Keratinocyte (primary cell): Measurements from ENCODE around the gene DDRGK1.

ENCODE experiments used
- EZH2 ChIP-seq: IDR thresholded peaks from one replicate; pipeline ENCODE4 v1.6.1; 2012; ENCODE audit warnings: inconsistent platforms, mild to moderate bottlenecking, low read length, moderate library complexity
- TF ChIP-seq, protein P1 (sequence below), 3 experiments: IDR thresholded peaks in 1 of 3; conservative IDR thresholded peaks in 1 of 3; optimal IDR thresholded peaks in 1 of 3; 2 replicates in 2 of 3; 3 replicates in 1 of 3; pipeline versions ENCODE3 to v1.5.1; 2011; ENCODE audit warnings: low read length in 3 of 3, mild to moderate bottlenecking in 3 of 3, moderate library complexity in 2 of 3, control low read depth in 1 of 3, inconsistent platforms in 1 of 3; ENCODE audit not compliant: insufficient read depth in 2 of 3; ENCODE audit errors: extremely low read depth in 1 of 3

GRCh38 chr20:3141757-3142156 is 62.7 kb downstream of the DDRGK1 start:
- TF ChIP-seq, protein P1, sequence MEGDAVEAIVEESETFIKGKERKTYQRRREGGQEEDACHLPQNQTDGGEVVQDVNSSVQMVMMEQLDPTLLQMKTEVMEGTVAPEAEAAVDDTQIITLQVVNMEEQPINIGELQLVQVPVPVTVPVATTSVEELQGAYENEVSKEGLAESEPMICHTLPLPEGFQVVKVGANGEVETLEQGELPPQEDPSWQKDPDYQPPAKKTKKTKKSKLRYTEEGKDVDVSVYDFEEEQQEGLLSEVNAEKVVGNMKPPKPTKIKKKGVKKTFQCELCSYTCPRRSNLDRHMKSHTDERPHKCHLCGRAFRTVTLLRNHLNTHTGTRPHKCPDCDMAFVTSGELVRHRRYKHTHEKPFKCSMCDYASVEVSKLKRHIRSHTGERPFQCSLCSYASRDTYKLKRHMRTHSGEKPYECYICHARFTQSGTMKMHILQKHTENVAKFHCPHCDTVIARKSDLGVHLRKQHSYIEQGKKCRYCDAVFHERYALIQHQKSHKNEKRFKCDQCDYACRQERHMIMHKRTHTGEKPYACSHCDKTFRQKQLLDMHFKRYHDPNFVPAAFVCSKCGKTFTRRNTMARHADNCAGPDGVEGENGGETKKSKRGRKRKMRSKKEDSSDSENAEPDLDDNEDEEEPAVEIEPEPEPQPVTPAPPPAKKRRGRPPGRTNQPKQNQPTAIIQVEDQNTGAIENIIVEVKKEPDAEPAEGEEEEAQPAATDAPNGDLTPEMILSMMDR (optimal IDR thresholded peaks at IDR 0.05 in 1 of 3, IDR thresholded peaks at IDR 0.05 in 1 of 3, conservative IDR thresholded peaks at IDR 0.05 in 1 of 3; ENCODE audit: extremely low read depth in 1 of 3, insufficient read depth in 2 of 3, low read length in 3 of 3), result no peak
- no peak for TF ChIP-seq EZH2
